Panc1 (cell line): ENCODE measurements around the gene CSMD2. TPM values are rescaled to one million over a fixed set of nuclear protein-coding genes. Genes with fewer than 3 reads are reported as not detected.

Source experiments
- ATAC-seq: fragments of 200-7000 bp; cut with Tn5 transposase; 2 replicates; pipeline ENCODE4 v1.9.1; 2020; ENCODE audit warnings: mild to moderate bottlenecking, moderate library complexity
- BruUV-seq: library from RNA; stranded (reverse); fragments of 400-500 nt; replicated peaks from 2 replicates; lab custom pipeline; 2021; lab: Mats Ljungman, UMichigan
- CTCF ChIA-PET: fragments of 300-600 bp; sonication (Branson Sonifier 250); formaldehyde crosslinking; loops from one replicate; lab custom pipeline; 2022; ENCODE audit warnings: antibody characterized with exemption; lab: Charles Lee
- POLR2A ChIA-PET: fragments of 300-600 bp; sonication (Branson Sonifier 250); formaldehyde crosslinking; loops from one replicate; lab custom pipeline; 2022; ENCODE audit warnings: antibody characterized with exemption; lab: Charles Lee
- DNase-seq: peaks from one replicate; pipeline ENCODE4 v3.0.0-alpha.2; 2010; ENCODE audit warnings: low read depth, low spot score
- H3K27ac ChIP-seq: 2 replicates; pipeline ENCODE4 v1.5.1; 2011; ENCODE audit warnings: mild to moderate bottlenecking, low read length, inconsistent platforms
- H3K27me3 ChIP-seq: fragments of 200-500 bp; sonication (Bioruptor generic); 2 replicates; pipeline ENCODE4 v1.6.0; 2014; ENCODE audit warnings: low read length, inconsistent platforms; ENCODE audit not compliant: control insufficient read depth, insufficient read depth
- H3K36me3 ChIP-seq: fragments of 200-500 bp; sonication (Bioruptor generic); 2 replicates; pipeline ENCODE4 v1.5.1; 2014; ENCODE audit warnings: inconsistent platforms, mild to moderate bottlenecking, low read length, moderate library complexity; ENCODE audit not compliant: control insufficient read depth, insufficient read depth
- H3K4me1 ChIP-seq: 2 replicates; pipeline ENCODE4 v1.5.1; 2011; ENCODE audit warnings: inconsistent platforms, mild to moderate bottlenecking, low read length, moderate library complexity; ENCODE audit not compliant: control insufficient read depth, insufficient read depth
- H3K4me3 ChIP-seq, 2 experiments: 2 replicates each; pipeline ENCODE4 v1.5.1; 2011 to 2012; ENCODE audit warnings: low read depth in 2 of 2, low read length in 2 of 2, mild to moderate bottlenecking in 2 of 2, inconsistent platforms in 1 of 2, moderate library complexity in 1 of 2
- H3K9me3 ChIP-seq: fragments of 200-500 bp; sonication (Bioruptor generic); 2 replicates; pipeline ENCODE4 v1.5.1; 2014; ENCODE audit warnings: low read depth, mild to moderate bottlenecking, inconsistent platforms, low read length, moderate library complexity; ENCODE audit not compliant: control insufficient read depth, insufficient read depth
- POLR2AphosphoS5 ChIP-seq: IDR thresholded peaks from 2 replicates; pipeline ENCODE4 v1.6.1; 2012; ENCODE audit warnings: mild to moderate bottlenecking, low read depth, low read length, moderate library complexity
- REST ChIP-seq, 2 experiments: IDR thresholded peaks; 2 replicates each; pipeline ENCODE4 v1.6.1; 2011 to 2012; ENCODE audit warnings: low read depth in 2 of 2, control low read depth in 1 of 2, low read length in 1 of 2, mild to moderate bottlenecking in 1 of 2, moderate library complexity in 1 of 2; ENCODE audit not compliant: insufficient read depth in 1 of 2
- SIN3A ChIP-seq: IDR thresholded peaks from 2 replicates; pipeline ENCODE4 v1.6.1; 2012; ENCODE audit warnings: low read depth, mild to moderate bottlenecking, low read length, moderate library complexity, borderline replicate concordance; ENCODE audit not compliant: insufficient read depth
- TCF7L2 ChIP-seq: IDR thresholded peaks from 2 replicates; pipeline ENCODE4 v1.6.1; 2011; ENCODE audit warnings: mild to moderate bottlenecking, low read depth, low read length, inconsistent platforms
- in situ Hi-C: cut with HindIII; loops from 2 replicates; pipeline ENCODE4 v1.10.0; 2016; ENCODE audit warnings: low sequenced_read_pairs, low pct_unique_long_range_greater_than_20kb
- intact Hi-C: fragments of 100-400 bp; cut with micrococcal nuclease; formaldehyde crosslinking; loops from one replicate; pipeline ENCODE4 v1.10.0; 2022; ENCODE audit not compliant: unreplicated experiment
- total RNA-seq: library from RNA; stranded (reverse); gene quantifications from one replicate; pipeline ENCODE4 v1.2.1, GENCODE V29; 2021; ENCODE audit not compliant: unreplicated experiment
- TF ChIP-seq, protein P1 (sequence below): fragments of 450-650 bp; IDR thresholded peaks from 2 replicates; pipeline ENCODE4 v1.5.1; 2017; ENCODE audit warnings: mild to moderate bottlenecking

Gene CSMD2
- total RNA-seq, 1 experiment from 2014 or later = not detected

GRCh38 chr1:33928251-33928650 is 236.8 kb downstream of the CSMD2 start:
- intact Hi-C loops = no loop called here

DNA sequence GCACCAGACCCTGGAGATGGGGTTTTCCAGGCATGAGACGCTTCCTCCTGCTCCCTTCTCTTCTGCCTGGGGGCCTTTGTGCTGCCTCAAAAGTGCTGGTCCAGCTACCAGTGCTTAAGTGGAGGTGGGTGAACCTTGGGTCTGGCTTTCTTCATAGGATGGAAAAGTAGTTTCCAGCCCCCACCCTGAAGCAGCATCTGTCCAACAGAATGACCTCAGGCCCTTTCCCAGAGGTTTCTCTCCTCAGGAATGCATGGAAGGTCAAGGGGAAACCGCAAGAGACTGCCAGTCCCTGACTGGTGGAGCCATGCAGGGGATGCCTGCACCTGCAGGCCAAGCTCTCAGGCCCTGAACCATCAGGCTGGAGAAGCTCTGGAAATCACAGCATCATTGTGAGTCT is 237.3 kb downstream of the CSMD2 start:
- BruUV-seq = no TSS peak
- CTCF ChIA-PET = no interaction called here
- Histone ChIP-seq H3K4me1 (no peaks in the 10 kb centered on the region), H3K27me3 (no peaks in the 10 kb centered on the region; the same call in 1 of the 2 replicates), H3K36me3 (no peaks in the 10 kb centered on the region), H3K4me3 (no peak overlapping the region), H3K9me3 (no peaks in the 10 kb centered on the region), H3K27ac (no peak overlapping the region)
- in situ Hi-C loops (no loop called here), intact Hi-C loops (no loop called here)
- POLR2A ChIA-PET = no interaction called here
- ATAC-seq (no peak), DNase-seq (no peak)
- no peak for TF ChIP-seq SIN3A
- TF ChIP-seq TCF7L2 = no peak
- no peak for TF ChIP-seq POLR2AphosphoS5
- TF ChIP-seq, protein P1, sequence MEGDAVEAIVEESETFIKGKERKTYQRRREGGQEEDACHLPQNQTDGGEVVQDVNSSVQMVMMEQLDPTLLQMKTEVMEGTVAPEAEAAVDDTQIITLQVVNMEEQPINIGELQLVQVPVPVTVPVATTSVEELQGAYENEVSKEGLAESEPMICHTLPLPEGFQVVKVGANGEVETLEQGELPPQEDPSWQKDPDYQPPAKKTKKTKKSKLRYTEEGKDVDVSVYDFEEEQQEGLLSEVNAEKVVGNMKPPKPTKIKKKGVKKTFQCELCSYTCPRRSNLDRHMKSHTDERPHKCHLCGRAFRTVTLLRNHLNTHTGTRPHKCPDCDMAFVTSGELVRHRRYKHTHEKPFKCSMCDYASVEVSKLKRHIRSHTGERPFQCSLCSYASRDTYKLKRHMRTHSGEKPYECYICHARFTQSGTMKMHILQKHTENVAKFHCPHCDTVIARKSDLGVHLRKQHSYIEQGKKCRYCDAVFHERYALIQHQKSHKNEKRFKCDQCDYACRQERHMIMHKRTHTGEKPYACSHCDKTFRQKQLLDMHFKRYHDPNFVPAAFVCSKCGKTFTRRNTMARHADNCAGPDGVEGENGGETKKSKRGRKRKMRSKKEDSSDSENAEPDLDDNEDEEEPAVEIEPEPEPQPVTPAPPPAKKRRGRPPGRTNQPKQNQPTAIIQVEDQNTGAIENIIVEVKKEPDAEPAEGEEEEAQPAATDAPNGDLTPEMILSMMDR = no peak
- no peak for TF ChIP-seq REST (IDR thresholded peaks at IDR 0.05; ENCODE audit: insufficient read depth in 1 of 2, low read depth in 2 of 2, low read length in 1 of 2)

More at GRCh38 chr1:33928251-33928650, 236.8 kb downstream of the CSMD2 start:
- TF ChIP-seq SIN3A (no peak), TCF7L2 (no peak), REST (IDR thresholded peaks at IDR 0.05; ENCODE audit: insufficient read depth in 1 of 2, low read depth in 2 of 2, low read length in 1 of 2) (no peak), POLR2AphosphoS5 (no peak)
- TF ChIP-seq, protein P1 = no peak
- no peak for ATAC-seq
- no peaks in the 10 kb centered on the region for H3K36me3 ChIP-seq
- no peak overlapping the region for H3K27ac ChIP-seq
- no peaks in the 10 kb centered on the region for H3K4me1 ChIP-seq
- ChIA-PET CTCF (no interaction called here), POLR2A (no interaction called here)
- H3K4me3 ChIP-seq = no peak overlapping the region
- no peaks in the 10 kb centered on the region for H3K9me3 ChIP-seq
- no peaks in the 10 kb centered on the region; the same call in 1 of the 2 replicates for H3K27me3 ChIP-seq
- no peak for DNase-seq
- BruUV-seq = no TSS peak
- in situ Hi-C loops = no loop called here
